Measurements from ENCODE around the gene ISG15. TPM values are rescaled to one million over a fixed set of nuclear protein-coding genes. Genes with fewer than 3 reads are reported as not detected.

The ISG15 gene
- polyA plus RNA-seq, 1 of the 3 experiments (the other 2 are of a cell fraction): 28.6 TPM

DNA sequence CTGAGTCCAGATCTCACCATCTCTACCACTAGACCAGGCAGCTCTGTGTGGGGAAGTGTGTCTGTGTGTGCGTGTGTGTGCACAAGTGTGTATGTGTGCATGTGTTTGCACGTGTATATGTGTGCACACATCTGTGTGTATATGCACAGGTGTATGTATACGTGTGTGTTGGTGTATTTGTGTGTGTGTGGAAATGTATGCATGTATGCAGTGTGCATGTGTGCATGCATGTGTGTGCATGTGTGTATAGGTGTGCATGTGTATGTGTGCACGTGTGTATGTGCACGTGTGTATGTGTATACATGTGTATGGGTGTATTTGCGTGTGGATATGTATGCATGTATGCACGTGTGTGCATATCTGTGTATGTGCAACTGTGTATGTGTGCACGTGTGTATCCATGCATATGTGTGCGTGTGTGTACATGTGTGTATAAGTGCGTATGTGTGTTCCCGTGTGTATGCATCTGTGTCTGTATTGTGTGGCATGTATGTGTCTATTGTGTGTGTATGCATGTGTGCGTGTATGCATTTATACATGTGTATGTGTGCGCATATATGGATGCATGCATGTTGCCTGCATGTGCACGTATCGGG lies 43.9 kb upstream of the ISG15 start:
- TF ChIP-seq FOSL2 (IDR thresholded peaks at IDR 0.05; ENCODE audit: borderline replicate concordance, low read depth) (no peak), MXI1 (IDR thresholded peaks at IDR 0.05; ENCODE audit: low read depth, low read length) (no peak), SIN3A (IDR thresholded peaks at IDR 0.05; ENCODE audit: borderline replicate concordance, low read depth, low read length) (no peak), TAF1 (IDR thresholded peaks at IDR 0.05; ENCODE audit: borderline replicate concordance, low read depth, low read length) (no peak)
- TF ChIP-seq, protein P1, sequence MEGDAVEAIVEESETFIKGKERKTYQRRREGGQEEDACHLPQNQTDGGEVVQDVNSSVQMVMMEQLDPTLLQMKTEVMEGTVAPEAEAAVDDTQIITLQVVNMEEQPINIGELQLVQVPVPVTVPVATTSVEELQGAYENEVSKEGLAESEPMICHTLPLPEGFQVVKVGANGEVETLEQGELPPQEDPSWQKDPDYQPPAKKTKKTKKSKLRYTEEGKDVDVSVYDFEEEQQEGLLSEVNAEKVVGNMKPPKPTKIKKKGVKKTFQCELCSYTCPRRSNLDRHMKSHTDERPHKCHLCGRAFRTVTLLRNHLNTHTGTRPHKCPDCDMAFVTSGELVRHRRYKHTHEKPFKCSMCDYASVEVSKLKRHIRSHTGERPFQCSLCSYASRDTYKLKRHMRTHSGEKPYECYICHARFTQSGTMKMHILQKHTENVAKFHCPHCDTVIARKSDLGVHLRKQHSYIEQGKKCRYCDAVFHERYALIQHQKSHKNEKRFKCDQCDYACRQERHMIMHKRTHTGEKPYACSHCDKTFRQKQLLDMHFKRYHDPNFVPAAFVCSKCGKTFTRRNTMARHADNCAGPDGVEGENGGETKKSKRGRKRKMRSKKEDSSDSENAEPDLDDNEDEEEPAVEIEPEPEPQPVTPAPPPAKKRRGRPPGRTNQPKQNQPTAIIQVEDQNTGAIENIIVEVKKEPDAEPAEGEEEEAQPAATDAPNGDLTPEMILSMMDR (IDR thresholded peaks at IDR 0.05): no peak
- TF ChIP-seq, protein P2, sequence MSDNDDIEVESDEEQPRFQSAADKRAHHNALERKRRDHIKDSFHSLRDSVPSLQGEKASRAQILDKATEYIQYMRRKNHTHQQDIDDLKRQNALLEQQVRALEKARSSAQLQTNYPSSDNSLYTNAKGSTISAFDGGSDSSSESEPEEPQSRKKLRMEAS (IDR thresholded peaks at IDR 0.05; ENCODE audit: low read depth): no peak
- CTCF ChIA-PET: interaction anchor here (1.3 to 1.8 kb wide), 3 partner anchors 32 to 100 kb away, joined by 3 to 5 read pairs (median 5); no protein-coding TSS in a partner anchor

DNA sequence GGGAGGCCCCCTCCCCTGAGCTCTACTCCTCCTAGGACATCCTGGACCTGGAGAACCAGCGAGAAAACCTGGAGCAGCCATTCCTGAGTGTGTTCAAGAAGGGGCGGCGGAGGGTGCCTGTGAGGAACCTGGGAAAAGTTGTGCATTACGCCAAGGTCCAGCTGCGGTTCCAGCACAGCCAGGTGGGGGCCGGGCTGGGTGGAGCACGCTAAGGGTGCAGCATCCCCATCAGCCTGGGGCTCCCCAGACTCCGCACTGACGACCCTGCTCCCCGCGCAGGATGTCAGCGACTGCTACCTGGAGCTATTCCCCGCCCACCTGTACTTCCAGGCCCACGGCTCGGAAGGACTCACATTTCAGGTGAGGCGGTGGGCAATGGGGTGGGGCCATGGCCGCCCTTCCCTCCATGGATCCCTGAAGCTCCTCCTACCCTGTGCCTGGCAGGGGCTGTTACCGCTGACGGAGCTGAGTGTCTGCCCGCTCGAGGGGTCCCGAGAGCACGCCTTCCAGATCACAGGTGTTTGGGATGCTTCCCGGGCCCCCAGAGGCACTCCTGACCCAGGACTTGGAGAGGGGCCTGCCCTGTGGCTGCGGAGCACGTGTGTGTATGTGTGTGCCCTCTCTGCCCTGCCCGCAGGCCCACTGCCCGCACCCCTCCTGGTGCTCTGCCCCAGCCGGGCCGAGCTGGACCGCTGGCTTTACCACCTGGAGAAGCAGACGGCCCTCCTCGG lies 42.9 kb upstream of the ISG15 start:
- no peak overlapping the region for H3K9ac ChIP-seq
- CTCF ChIA-PET: interaction anchor here (0.9 to 1.8 kb wide), 6 partner anchors 11 to 101 kb away, joined by 3 to 5 read pairs (median 4); partner anchors contain the start of gene NOC2L
- 40% methylated on average over 1 of the region's 33 CpGs for WGBS (ENCODE audit: low lambda C conversion rate)
- H3K36me3 ChIP-seq (replicated peaks in 1 of 2; ENCODE audit: control insufficient read depth in 1 of 2, insufficient read depth in 2 of 2, low read length in 1 of 2): no peaks in the 10 kb centered on the region
- POLR2A ChIA-PET: interaction anchor here (0.6 to 1.0 kb wide), 2 partner anchors 11 to 66 kb away, joined by 4 read pairs; partner anchors contain the start of gene NOC2L
- H3K9me2 ChIP-seq: no peaks in the 10 kb centered on the region
- peaks cover 0 to 1% of the 10 kb centered on the region in 2 experiments; a peak in 1 of 4 replicates for H3K4me1 ChIP-seq (ENCODE audit: control insufficient read depth in 1 of 2, insufficient read depth in 2 of 2, low read depth in 1 of 2, low read length in 1 of 2)
- no peak overlapping the region for H2AFZ ChIP-seq (ENCODE audit: low read depth)
- no peaks in the 10 kb centered on the region for H3K9me3 ChIP-seq
- no peaks in the 10 kb centered on the region for H3F3A ChIP-seq (replicated peaks; ENCODE audit: insufficient read depth)
- H4K20me1 ChIP-seq (ENCODE audit: insufficient read depth): no peaks in the 10 kb centered on the region
- H3K4me3 ChIP-seq (ENCODE audit: low read depth in 2 of 2, low read length in 1 of 2): no peak overlapping the region
- H3K27me3 ChIP-seq (ENCODE audit: insufficient read depth): no peaks in the 10 kb centered on the region
- no peak for DNase-seq
- no peaks in the 10 kb centered on the region for H3K79me2 ChIP-seq (ENCODE audit: insufficient read depth)
- no peak overlapping the region for H3K4me2 ChIP-seq
- H3K27ac ChIP-seq (ENCODE audit: low read depth in 2 of 2, low read length in 1 of 2): no peak overlapping the region
- TF ChIP-seq TCF12 (IDR thresholded peaks at IDR 0.05) (no peak), MXI1 (IDR thresholded peaks at IDR 0.05; ENCODE audit: low read depth, low read length) (no peak), FOXM1 (IDR thresholded peaks at IDR 0.05; ENCODE audit: low read depth) (no peak), RFX5 (IDR thresholded peaks at IDR 0.05; ENCODE audit: low read length) (no peak), SIN3A (IDR thresholded peaks at IDR 0.05; ENCODE audit: borderline replicate concordance, low read depth, low read length) (no peak), SMC3 (IDR thresholded peaks at IDR 0.05; ENCODE audit: low read depth, low read length) (no peak), YY1 (IDR thresholded peaks at IDR 0.05; ENCODE audit: low read depth) (no peak), EP300 (IDR thresholded peaks at IDR 0.05; ENCODE audit: borderline replicate concordance in 1 of 2, low read depth in 1 of 2, low read length in 1 of 2) (no peak), TEAD4 (IDR thresholded peaks at IDR 0.05; ENCODE audit: borderline replicate concordance, insufficient read depth) (no peak), NFIC (IDR thresholded peaks at IDR 0.05; ENCODE audit: borderline replicate concordance) (no peak), CHD2 (IDR thresholded peaks at IDR 0.05; ENCODE audit: low read length, partially characterized antibody) (no peak), RAD21 (IDR thresholded peaks at IDR 0.05; ENCODE audit: low read length) (no peak), JUND (IDR thresholded peaks at IDR 0.05) (no peak), GABPA (IDR thresholded peaks at IDR 0.05; ENCODE audit: low read depth) (no peak), NRF1 (IDR thresholded peaks at IDR 0.05; ENCODE audit: low read depth, low read length) (no peak)
- TF ChIP-seq, protein P3, sequence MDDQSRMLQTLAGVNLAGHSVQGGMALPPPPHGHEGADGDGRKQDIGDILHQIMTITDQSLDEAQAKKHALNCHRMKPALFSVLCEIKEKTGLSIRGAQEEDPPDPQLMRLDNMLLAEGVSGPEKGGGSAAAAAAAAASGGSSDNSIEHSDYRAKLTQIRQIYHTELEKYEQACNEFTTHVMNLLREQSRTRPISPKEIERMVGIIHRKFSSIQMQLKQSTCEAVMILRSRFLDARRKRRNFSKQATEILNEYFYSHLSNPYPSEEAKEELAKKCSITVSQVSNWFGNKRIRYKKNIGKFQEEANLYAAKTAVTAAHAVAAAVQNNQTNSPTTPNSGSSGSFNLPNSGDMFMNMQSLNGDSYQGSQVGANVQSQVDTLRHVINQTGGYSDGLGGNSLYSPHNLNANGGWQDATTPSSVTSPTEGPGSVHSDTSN (IDR thresholded peaks at IDR 0.05): no peak
- TF ChIP-seq, protein P2 (IDR thresholded peaks at IDR 0.05; ENCODE audit: low read depth): no peak

More for the DNA sequence above, 43.9 kb upstream of the ISG15 start:
- Histone ChIP-seq H2AFZ (ENCODE audit: low read depth) (no peak overlapping the region), H3K4me1 (ENCODE audit: control insufficient read depth in 1 of 2, insufficient read depth in 2 of 2, low read depth in 1 of 2, low read length in 1 of 2) (no peaks in the 10 kb centered on the region), H3K4me2 (no peak overlapping the region), H3F3A (replicated peaks; ENCODE audit: insufficient read depth) (no peaks in the 10 kb centered on the region), H3K27ac (ENCODE audit: low read depth in 2 of 2, low read length in 1 of 2) (no peak overlapping the region), H3K9me2 (no peaks in the 10 kb centered on the region), H4K20me1 (ENCODE audit: insufficient read depth) (no peaks in the 10 kb centered on the region), H3K4me3 (ENCODE audit: low read depth in 2 of 2, low read length in 1 of 2) (no peak overlapping the region), H3K27me3 (ENCODE audit: insufficient read depth) (no peaks in the 10 kb centered on the region), H3K9ac (no peak overlapping the region), H3K36me3 (replicated peaks in 1 of 2; ENCODE audit: control insufficient read depth in 1 of 2, insufficient read depth in 2 of 2, low read length in 1 of 2) (no peaks in the 10 kb centered on the region), H3K79me2 (ENCODE audit: insufficient read depth) (no peaks in the 10 kb centered on the region), H3K9me3 (no peaks in the 10 kb centered on the region)
- DNase-seq: no peak
- 48% methylated on average over 15 of the region's 15 CpGs for WGBS (ENCODE audit: low lambda C conversion rate)
- POLR2A ChIA-PET: no interaction called here
